GM18861 (cell line): ENCODE data around the gene AFG3L2.
A peak's percentile ranks its signal among the peaks of the same experiment; 100 is the strongest.
"Not testable (repeated sequence)": the region's sequence is repeated elsewhere in the genome, so short reads cannot be mapped to it uniquely, and the experiment has no call there.

Source experiments
- ATAC-seq: cut with Tn5 transposase; IDR thresholded peaks from one replicate; pipeline ENCODE4 v1.9.1; 2021; ENCODE audit not compliant: unreplicated experiment

Gene AFG3L2

DNA sequence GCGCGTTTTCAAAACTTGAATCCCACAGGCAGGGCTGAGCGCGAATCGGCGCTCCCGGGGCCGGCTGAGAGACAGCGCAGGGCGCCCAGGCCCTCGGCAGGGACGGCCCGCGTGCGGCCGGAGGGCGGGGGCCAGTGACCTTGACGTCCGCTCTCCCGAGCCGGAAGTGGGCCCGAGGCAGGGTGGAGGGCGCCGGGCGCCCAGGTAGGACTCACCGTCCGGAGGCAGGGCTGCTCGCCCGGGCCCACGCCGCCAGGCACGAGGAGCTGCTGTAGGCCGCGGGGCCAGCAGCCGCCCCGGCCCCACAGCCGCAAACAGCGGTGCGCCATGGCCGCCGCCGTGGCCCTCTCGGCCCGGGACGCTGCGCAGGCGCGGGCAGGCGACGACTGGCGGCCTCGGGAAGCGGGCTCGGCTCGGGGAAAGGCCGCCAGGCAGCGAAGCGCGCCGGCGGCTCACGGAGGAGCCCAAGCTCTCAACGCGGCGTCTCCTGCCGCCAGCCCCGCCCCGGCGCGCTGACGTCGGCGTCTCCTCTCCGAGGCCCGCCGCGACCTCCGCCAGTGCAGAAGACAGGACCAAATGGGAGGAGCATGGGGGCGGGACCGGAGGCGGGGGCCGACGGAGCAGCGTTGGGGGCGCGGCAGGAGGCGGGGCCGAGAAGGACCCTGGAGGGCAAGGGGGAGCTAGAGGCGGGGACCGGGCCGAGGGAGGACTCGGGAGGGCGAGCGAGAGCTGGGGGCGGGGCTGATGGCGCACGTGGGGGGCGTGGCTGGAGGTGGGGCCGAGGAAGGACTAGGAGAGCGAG, at the start of gene AFG3L2:
Gene AFG3L2 (minus strand): TSS at position 474 of the 802 bp plus-strand sequence. CDS start 145 bp downstream, at position 329.
- ATAC-seq: peak; percentile 75

DNA sequence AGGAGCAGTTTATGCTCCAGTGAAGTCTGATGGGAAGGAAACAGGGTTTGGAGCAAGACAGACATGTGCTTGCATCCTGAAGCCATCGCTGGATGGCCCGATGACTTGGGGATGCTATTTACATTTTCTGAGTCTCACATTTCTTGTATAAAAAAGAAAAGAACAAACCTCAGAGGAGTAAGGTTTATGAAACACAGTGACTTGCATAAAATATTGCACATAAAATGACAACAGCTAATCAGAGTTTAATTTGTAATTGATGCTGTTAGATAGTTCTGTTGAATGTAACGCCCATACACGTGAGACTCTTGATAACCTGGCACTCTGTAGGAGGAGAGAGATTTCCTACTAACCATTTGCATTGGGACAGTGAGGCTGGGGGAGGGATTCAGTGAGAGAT, 47.2 kb upstream of the AFG3L2 start:
- no peak for ATAC-seq

DNA sequence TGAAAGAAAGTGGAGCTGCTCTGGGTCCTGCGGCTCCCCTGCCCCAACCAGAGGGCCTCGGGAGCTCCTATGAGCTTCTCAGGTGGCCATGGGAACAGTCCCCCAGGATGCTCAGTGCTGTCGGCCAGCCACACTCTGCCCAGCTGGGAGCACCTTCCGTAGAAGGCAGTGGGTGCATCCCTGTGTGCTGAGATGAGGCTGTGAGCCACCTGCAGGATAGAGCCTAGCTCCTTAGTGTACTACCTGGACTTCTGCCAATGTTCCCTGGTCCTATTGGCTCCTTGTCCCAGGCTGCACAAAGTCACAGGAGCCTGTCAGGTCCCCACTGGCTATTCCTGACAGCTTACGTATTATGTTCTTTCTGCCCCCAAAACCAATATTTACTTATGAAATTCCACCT, 46.8 kb upstream of the AFG3L2 start:
- no peak for ATAC-seq

DNA sequence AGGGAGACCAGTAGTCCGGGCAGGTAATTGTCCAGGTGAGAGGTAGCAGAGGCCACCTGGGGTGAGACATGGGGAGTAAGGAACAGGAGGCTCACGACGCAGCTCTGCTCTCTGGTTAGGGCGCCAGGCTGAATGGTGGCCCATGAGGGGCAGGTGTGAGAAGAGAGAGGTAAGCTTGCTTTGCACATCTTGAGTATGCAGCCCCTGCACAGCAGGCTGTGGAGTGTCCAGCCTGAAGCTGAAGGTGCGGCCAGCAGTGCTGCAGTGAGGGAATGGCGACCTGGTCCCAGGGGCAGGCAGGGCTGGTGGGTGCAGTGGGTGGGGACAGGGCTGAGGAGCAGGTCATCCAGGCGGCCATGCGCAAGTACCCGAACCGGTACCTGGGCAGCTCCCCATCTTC, 46.4 kb upstream of the AFG3L2 start:
- ATAC-seq: no peak

DNA sequence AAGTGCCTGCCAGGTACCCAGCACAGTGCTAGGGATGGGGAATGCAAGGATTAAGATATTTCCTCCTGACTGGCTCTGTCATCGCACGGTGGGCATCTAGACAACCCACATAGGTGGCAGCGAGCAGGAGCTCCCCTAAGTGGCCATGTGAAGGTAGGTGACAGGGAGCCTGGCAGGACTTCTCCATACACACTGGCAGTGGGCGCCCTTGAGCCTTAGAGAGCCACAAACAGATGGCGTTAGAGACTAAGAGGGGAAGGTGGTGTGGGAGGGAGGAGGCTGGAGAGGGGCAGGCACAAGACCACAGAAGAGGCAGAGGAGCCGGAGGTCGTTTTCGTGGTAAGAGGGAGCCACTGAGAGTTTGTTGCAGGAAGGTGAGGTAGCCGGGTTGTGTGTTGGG, 45.9 kb upstream of the AFG3L2 start:
- no peak for ATAC-seq

DNA sequence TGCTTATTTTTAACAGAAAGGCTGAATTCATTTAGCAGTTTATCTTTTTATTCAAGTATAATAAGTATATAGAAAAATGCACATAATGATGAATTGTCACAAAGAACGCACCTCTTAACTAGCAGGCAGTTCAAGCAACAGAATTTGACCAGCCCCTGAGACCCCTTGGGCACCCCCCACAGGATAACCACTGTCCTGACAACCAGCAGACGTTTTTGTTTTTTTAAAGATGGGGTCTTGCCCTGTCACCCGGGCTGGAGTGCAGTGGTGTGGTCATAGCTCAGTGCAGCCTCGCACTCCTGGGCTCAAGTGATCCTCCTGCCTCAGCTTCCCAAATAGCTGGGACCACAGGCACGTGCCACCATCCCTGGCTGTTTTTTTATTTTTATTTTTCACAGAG, 44.7 kb upstream of the AFG3L2 start:
- no peak for ATAC-seq

DNA sequence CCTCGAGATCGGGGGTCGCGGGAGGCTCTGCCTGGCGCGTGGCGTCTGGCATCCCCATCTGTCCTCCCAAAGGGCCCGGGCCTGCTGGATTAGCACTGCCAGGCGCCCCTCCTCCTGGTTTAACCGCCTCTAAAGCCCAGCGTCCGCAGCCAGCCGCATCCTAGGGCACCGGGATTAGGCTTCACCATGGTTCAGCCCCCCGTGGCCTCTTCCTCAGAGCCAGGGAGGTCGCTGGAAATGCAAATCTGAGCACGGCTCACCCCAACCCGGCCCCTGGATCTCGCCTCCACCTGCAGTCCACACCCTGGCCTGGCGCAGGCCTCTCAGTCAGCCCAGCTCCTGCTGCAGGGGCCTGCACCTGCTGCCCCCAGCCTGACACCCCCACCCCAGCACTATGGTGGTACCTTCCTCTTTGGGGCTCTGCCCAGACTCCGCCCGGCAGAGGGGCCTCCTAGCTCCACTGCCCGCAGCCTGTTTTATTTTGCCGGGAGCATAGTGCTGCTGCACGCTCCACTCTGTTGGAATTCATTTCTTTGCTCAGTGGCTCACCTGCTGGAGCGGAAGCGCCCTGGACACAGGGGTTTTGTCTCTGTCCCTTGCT, 43.9 kb upstream of the AFG3L2 start:
- ATAC-seq: no peak

DNA sequence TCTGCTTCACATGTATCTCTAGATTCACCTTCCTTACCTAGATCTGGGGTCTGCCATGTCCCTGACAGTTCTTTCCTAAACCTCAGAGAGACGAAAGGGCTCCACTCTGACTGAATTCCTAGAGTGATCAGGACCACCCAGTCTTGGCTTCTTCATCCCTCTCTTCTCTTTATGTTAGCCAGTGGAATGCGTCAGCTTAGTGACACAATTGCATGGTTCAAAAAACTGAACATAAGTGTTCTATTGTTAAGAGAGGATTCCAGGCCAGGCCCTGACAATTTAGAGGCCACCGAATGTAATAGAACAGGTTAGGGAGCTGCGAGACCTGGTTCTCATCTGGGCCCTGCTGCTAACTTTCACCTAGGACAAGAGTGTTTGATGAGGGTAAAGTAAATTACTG, 40.7 kb upstream of the AFG3L2 start:
- no peak for ATAC-seq

DNA sequence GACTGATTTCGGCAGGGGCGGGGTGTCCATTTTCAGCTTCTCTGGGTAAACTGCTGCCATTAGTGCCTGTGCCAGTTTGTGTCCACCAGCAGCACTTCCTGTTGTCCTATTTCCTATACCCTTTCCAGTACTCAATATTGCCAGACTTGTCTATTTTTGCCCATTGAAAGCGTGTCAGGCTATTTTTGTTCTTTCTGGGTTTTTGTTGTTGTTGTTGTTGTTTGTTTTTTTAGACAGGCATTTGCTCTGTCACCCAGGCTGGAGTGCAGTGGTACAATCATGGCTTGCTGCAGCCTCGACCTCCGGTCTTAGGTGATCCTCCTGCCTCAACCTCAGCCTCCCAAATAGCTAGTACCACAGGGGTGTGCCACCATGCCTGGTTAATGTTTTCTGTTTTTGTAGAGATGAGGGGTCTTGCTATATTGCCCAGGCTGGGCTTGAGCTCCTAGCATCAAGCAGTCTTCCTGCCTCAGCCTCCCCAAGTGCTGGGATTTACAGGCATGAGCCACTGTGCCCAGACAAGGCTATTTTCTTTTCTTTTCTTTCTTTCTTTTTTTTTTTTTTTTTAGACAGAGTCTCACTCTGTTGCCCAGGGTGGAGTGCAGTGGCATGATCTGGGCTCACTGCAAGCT, 39.2 kb upstream of the AFG3L2 start:
- ATAC-seq: no peak

DNA sequence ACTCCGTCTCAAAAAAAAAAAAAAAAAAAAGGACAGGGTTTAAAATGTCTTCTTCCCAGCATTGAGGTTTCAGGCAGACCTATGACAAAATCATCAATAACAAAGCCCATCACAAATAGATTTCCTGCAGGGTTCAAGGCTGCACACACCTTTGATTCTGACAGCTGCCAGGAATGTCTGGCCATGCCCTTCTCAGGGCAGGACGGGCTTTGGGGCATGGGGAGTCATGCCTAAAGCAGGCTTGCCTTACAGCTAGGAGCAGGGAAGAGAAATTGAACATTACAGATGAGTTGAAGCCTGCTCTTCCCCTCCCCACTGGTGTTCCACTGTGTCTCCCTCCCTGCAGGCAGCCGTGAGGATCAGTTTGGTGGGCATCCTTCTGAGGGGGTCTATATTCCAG, 34.4 kb upstream of the AFG3L2 start:
- no peak for ATAC-seq

DNA sequence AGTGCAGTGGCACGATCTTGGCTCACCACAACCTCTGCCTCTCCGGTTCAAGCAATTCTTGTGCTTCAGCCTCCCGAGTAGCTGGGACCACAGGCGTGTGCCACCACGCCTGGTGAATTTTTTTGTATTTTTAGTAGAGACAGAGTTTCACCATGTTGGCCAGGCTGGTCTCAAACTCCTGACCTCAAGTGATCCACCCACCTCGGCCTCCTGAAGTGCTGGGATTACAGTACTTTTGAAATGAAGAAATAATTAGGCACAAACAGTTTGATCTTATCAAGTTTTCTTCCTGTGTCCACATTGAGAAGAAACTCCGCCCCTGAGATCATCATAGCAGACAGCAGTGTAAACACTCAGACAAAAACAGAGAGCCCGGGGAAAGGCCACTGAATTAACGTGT, 33.7 kb upstream of the AFG3L2 start:
- ATAC-seq: not testable (repeated sequence)

DNA sequence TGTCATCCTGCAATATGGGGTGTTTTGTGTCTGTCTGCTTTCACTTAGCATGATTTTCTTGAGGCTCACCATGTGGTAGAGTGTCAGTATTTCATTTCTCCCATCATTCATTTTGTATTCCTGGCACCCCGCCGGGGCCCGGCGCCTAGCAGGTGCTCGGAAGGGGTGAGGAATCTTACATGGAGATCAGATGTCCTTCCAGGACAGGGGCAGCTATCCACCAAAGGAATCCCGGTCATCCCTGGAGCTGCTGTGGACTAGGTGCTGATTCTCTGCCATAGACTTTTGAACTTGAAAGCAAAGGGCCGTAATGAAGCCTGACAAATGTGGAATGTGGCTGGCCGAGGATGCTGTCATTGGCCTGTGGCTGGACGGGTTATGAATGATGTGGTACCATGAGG, 33.1 kb upstream of the AFG3L2 start:
- no peak for ATAC-seq

DNA sequence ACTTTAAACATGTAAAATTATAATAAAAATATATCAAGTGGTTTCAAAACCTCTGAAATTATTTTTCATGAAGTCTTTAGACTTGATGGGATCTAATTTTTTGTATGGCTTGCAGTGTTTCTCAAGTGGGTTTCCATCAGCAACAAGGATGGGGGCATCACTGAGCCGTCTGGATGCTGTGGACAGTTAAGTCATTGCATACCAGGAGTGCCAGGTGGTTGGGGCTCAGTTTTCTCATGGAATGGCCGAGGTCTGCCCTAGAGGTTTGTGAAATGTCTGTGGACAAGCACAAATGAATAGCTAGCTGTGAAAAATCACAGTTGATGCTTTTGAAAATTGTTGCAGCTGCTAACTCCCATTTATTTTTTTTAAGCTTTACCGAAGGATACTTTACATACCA, 32.4 kb upstream of the AFG3L2 start:
- no peak for ATAC-seq

DNA sequence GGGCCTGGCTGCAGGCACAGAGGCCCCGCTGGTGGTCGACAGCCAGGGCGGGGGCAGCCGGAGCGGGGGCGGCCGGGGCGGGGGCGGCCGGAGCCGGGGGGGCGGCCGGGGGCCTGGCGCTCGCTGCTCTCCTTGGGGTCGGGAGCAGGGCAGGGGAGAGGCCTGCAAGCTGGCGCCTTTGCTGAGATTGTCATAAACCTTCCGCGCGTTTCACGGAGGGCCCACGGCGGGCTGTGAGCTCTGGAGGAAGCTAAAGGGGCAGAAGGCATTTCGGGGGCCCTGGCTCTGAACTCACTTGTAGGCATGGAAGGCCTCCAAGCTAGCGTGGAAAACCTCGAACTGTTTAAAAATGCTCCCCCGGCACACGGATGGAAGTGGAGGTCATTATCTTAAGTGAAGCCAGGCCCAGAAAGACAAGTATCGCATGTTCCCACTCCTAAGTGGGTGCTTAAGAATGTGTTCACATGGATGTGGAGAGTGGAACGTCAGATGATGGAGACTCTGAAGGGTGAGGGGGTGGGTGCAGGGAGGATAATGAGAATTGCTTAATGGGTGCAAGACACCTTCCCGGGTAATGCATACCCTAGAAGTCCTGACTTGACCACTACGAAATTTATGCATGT, 31.3 kb upstream of the AFG3L2 start:
- ATAC-seq: no peak

DNA sequence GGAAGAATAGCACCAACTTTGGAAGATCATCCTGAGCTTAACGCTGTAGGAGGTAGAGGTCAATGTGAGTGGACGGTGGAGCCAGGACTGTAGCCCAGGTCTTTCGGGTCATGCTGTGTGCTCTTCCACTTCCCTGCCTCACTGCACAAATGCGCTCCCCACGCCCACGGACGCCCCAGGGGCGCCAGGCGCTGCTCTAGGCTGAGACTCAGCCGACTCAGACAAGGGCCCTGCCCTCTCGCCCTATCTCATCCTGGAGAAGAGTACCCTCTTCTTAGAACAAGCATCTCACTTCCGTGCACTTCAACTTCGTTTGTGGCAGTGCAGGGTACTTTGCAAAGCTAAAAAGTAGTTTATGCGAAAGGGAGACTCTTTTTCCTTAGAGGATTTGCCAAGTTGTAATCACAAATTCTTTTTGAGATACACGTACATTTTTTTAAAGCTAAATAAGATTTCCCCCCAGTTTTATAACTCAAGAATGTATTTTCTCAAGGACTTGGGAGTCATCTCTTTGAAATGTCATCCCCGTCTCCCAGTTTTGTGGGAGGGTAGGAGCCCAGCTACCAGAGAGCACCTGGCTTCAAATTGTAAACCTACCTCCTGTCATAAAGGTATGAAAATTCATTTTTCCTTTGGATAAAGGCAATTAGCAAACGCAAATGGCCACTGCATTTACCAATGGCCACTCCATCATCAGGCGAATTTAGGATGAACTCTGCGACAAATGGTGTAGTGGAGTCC, 29.5 kb upstream of the AFG3L2 start:
- no peak for ATAC-seq

DNA sequence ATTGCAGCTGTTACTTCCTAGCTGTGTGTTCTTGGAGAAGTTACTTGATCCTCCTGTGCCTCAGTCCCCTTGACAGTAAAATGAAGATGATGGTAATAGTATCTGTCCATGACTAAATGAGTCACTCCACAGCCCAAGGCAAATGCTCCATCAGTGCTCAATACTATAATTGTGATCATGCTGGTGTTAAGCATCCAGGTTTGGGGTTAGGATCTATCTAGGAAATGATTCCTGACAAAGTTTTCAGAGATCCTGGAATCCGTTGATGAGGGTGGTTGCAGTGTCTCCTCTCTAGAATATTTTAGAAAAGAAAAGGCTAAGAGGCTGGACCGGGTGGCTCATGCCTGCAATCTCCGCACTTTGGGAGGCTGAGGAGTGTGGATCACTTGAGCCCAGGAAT, 28.0 kb upstream of the AFG3L2 start:
- ATAC-seq: no peak

DNA sequence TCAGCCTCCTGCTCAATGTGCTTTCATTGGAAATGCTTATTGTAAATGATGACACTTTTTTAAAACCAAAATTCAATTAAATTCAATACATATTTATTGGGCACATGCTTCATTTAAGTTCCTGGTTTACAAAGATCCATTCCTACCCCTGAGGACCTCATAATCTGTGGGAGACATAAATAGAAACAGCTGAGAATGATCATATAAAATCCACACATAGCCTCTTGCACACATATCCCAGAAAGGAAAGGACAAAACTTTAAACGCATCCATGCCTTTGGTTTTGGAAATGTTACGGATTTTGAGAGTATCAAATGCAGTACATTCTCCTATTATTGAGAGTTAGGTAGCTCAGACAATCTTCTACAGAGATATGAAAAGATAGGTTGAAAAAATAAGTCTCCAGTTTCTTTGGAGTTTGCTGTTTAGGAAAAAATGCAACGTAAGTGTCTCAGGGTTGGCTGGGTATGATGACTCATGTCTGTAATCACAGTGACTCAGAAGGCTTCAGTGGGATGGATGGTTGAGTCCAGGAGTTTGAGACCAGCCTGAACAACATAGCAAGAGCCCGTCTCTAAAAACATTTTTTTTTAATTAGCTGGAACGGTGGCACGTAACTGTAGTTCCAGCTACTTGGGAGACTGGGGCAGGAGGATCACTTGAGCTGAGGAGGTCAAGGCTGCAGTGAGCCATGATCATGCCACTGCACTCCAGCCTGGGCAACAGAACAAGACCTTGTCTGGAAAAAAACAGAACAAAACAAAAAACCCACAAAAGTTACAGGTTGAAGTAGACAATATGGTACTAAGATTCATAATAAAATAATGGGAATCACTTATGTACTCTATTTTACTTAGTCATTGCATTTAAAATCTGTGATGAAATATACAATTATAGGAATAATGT, 26.8 kb upstream of the AFG3L2 start:
- ATAC-seq: no peak

DNA sequence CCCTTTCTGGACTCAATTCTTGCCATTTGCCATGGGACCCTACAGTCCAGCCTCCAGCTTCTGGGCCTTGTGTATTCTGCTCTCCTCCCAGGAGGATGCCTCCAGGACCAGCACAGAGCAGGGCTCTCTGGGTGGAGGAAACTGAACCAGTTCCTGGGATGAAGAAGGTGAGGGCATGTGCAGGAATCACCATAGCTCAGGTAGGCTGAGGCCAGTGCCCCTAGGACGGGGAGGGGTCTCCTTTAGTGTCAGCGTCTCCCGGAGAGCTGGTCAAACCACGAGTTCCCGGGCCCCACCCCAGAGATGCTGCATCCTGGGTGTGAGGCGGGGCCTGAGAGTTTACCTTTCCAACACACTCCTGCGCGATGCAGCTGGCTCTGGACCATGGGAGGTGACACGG, 24.9 kb upstream of the AFG3L2 start:
- ATAC-seq: no peak

DNA sequence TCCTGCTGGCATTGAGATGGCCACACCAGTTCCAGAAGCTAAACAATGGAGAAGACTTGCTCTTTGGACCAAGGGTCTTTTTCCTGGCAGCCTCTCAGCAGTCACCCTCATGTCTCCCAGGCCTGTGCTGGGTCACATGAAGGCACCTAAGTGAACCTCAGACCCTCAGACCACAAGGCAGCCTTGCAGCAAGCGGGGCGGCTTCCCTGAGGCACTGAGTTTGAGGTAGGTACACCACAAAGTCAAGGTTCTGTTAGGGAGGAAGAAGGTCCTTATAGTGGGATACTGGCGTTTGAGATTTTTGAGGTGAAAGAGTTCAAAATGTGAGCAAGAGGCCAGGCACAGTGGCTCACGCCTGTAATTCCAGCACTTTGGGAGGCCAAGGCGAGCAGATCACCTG, 22.2 kb upstream of the AFG3L2 start:
- no peak for ATAC-seq

DNA sequence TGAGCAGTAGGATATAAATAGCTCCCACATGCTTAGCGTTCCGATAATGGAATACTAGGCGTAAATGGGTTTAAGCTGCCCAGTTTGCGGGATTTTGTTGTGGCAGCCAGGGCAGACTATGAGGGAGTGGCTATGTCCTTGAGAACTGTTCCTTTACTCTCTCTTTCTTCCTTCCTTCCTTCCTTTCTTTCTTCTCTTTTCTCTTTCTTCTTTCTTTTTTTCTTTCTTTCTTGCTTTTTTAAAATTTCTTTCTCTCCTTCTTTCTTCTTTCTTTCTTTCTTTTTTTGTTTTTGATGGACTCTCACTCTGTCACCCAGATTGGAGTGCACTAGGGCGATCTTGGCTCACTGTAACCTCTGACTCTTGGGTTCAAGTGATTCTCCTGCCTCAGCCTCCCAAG, 21.6 kb upstream of the AFG3L2 start:
- no peak for ATAC-seq
